Neuronal stem cell (in vitro differentiated cells): ENCODE data around the gene KHDC4.

Experiments
- DNase-seq: peaks from one replicate; pipeline ENCODE4 v3.0.0-alpha.2; 2013; ENCODE audit warnings: low spot score
- H2AFZ ChIP-seq: one replicate; pipeline ENCODE4 v1.6.1; 2013; ENCODE audit warnings: mild to moderate bottlenecking, low read length, inconsistent platforms
- H2AK5ac ChIP-seq: 2 replicates; pipeline ENCODE4 v1.6.1; 2013; ENCODE audit warnings: low read depth, mild to moderate bottlenecking, inconsistent platforms, low read length, moderate library complexity, mixed read lengths
- H2BK120ac ChIP-seq: 2 replicates; pipeline ENCODE4 v1.6.1; 2013; ENCODE audit warnings: low read depth, mild to moderate bottlenecking, inconsistent platforms, low read length, moderate library complexity, mixed read lengths
- H2BK12ac ChIP-seq: one replicate; pipeline ENCODE4 v1.6.1; 2013; ENCODE audit warnings: low read length, inconsistent platforms
- H2BK15ac ChIP-seq: 2 replicates; pipeline ENCODE4 v1.6.1; 2013; ENCODE audit warnings: mild to moderate bottlenecking, low read length, inconsistent platforms, mixed read lengths
- H2BK5ac ChIP-seq: one replicate; pipeline ENCODE4 v1.6.1; 2013; ENCODE audit warnings: inconsistent platforms, mild to moderate bottlenecking, low read length, moderate library complexity
- H3K14ac ChIP-seq: one replicate; pipeline ENCODE4 v1.6.1; 2013; ENCODE audit warnings: low read length, inconsistent platforms
- H3K18ac ChIP-seq: 2 replicates; pipeline ENCODE4 v1.6.1; 2013; ENCODE audit warnings: low read length, inconsistent platforms
- H3K23ac ChIP-seq: 2 replicates; pipeline ENCODE4 v1.6.1; 2013; ENCODE audit warnings: low read depth, mild to moderate bottlenecking, mixed read lengths, low read length, inconsistent platforms; ENCODE audit not compliant: poor library complexity
- H3K27ac ChIP-seq: replicated peaks from 3 replicates; pipeline ENCODE4 v1.5.1; 2013; ENCODE audit warnings: low read length, inconsistent platforms
- H3K27me3 ChIP-seq, 3 experiments: 2 replicates each; pipeline ENCODE4 v1.6.1; 2013; ENCODE audit warnings: low read length in 3 of 3, mild to moderate bottlenecking in 2 of 3, inconsistent platforms in 1 of 3, low read depth in 1 of 3, mixed read lengths in 1 of 3, moderate library complexity in 1 of 3; ENCODE audit not compliant: control insufficient read depth in 3 of 3, insufficient read depth in 3 of 3
- H3K36me3 ChIP-seq, 2 donors: replicated peaks in 1 of 2; 2 replicates each; pipeline ENCODE4 v1.6.1; 2013; ENCODE audit warnings: low read length in 2 of 2; ENCODE audit not compliant: control insufficient read depth in 2 of 2, insufficient read depth in 2 of 2
- H3K4ac ChIP-seq: 2 replicates; pipeline ENCODE4 v1.6.1; 2013; ENCODE audit warnings: inconsistent platforms, mild to moderate bottlenecking, low read length, moderate library complexity
- H3K4me1 ChIP-seq, 2 donors: 1 replicate in 1 of 2; 2 replicates in 1 of 2; pipeline ENCODE4 v1.6.1; 2013; ENCODE audit warnings: low read length in 2 of 2, low read depth in 1 of 2; ENCODE audit not compliant: control insufficient read depth in 2 of 2, insufficient read depth in 1 of 2
- H3K4me2 ChIP-seq: one replicate; pipeline ENCODE4 v1.6.1; 2013; ENCODE audit warnings: mild to moderate bottlenecking, low read length, inconsistent platforms; ENCODE audit not compliant: insufficient read depth, poor library complexity, severe bottlenecking
- H3K4me3 ChIP-seq, 2 donors: 2 replicates each; pipeline ENCODE4 v1.5.1; 2013; ENCODE audit warnings: low read length in 2 of 2, mild to moderate bottlenecking in 2 of 2, inconsistent platforms in 1 of 2, moderate library complexity in 1 of 2
- H3K79me1 ChIP-seq: one replicate; pipeline ENCODE4 v1.6.1; 2013; ENCODE audit warnings: low read depth, mild to moderate bottlenecking, inconsistent platforms, low read length, moderate library complexity
- H3K9ac ChIP-seq: one replicate; pipeline ENCODE4 v1.6.1; 2013; ENCODE audit warnings: mild to moderate bottlenecking, low read depth, low read length, inconsistent platforms; ENCODE audit not compliant: poor library complexity
- H3K9me3 ChIP-seq, 2 donors: replicated peaks in 1 of 2; 2 replicates each; pipeline versions ENCODE3 to v1.6.1; 2013; ENCODE audit warnings: low read length in 2 of 2, mild to moderate bottlenecking in 2 of 2, inconsistent platforms in 1 of 2, low read depth in 1 of 2, mixed read lengths in 1 of 2, moderate library complexity in 1 of 2; ENCODE audit not compliant: control insufficient read depth in 2 of 2, insufficient read depth in 1 of 2
- H4K8ac ChIP-seq: one replicate; pipeline ENCODE4 v1.6.1; 2013; ENCODE audit warnings: low read depth, mild to moderate bottlenecking, inconsistent platforms, low read length, moderate library complexity
- H4K91ac ChIP-seq: one replicate; pipeline ENCODE4 v1.6.1; 2013; ENCODE audit warnings: low read length, low read depth, mild to moderate bottlenecking, inconsistent platforms; ENCODE audit not compliant: poor library complexity
- WGBS, 2 donors: extraction: QIAGEN DNeasy Blood & Tissue Kit; methylation state at CpG; one replicate each; pipeline ENCODE4 v1.1.7; 2013; ENCODE audit warnings: missing lambda C conversion rate in 2 of 2, mixed read lengths in 1 of 2; ENCODE audit not compliant: insufficient read length in 2 of 2, insufficient replicate concordance in 1 of 2; ENCODE audit errors: extremely low coverage in 2 of 2; 5-methylcytosine and 5-hydroxymethylcytosine counted together

The KHDC4 gene

GRCh38 chr1:155880251-155880650 lies 54.0 kb downstream of the KHDC4 start:
- H3K27me3 ChIP-seq, result no peaks in the 10 kb centered on the region
- no peak overlapping the region for H3K9ac ChIP-seq
- H3K36me3 ChIP-seq, result peaks cover 13 to 75% of the 10 kb centered on the region in 2 donors
- no peak overlapping the region for H2AK5ac ChIP-seq
- no peak overlapping the region for H3K4me2 ChIP-seq
- no CpG with 5 or more reads among the region's 2 CpGs for WGBS, 2 donors
- no peak overlapping the region for H3K23ac ChIP-seq
- H4K91ac ChIP-seq, result no peak overlapping the region
- no peak overlapping the region for H3K18ac ChIP-seq
- H2BK120ac ChIP-seq, result no peak overlapping the region
- no peak overlapping the region for H3K4ac ChIP-seq
- H3K4me1 ChIP-seq, result peaks cover 2 to 5% of the 10 kb centered on the region in 2 donors
- H2BK15ac ChIP-seq, result no peak overlapping the region
- no peak overlapping the region for H3K27ac ChIP-seq
- H3K79me1 ChIP-seq, result no peaks in the 10 kb centered on the region
- no peak overlapping the region for H2BK12ac ChIP-seq
- H3K9me3 ChIP-seq, result no peaks in the 10 kb centered on the region
- no peak overlapping the region for H4K8ac ChIP-seq
- H3K14ac ChIP-seq, result no peak overlapping the region
- H3K4me3 ChIP-seq, result no peak overlapping the region
- H2AFZ ChIP-seq, result no peak overlapping the region
- H2BK5ac ChIP-seq, result no peak overlapping the region
- no peak for DNase-seq

GRCh38 chr1:155877945-155878344 lies 56.3 kb downstream of the KHDC4 start:
- Histone ChIP-seq H2BK5ac (no peak overlapping the region), H3K27me3 (no peaks in the 10 kb centered on the region), H2AFZ (no peak overlapping the region), H3K4me2 (no peak overlapping the region), H3K23ac (no peak overlapping the region), H2AK5ac (no peak overlapping the region), H3K18ac (no peak overlapping the region), H3K27ac (no peak overlapping the region), H3K36me3 (peaks cover 10 to 65% of the 10 kb centered on the region in 2 donors), H2BK12ac (no peak overlapping the region), H4K91ac (no peak overlapping the region), H3K14ac (no peak overlapping the region), H2BK15ac (no peak overlapping the region), H4K8ac (no peak overlapping the region), H3K9ac (no peak overlapping the region), H2BK120ac (no peak overlapping the region), H3K4me3 (no peak overlapping the region), H3K4ac (no peak overlapping the region), H3K4me1 (no peaks in the 10 kb centered on the region), H3K9me3 (no peaks in the 10 kb centered on the region), H3K79me1 (no peaks in the 10 kb centered on the region)
- no CpG with 5 or more reads among the region's 2 CpGs for WGBS, 2 donors
- DNase-seq, result no peak

- Histone ChIP-seq H3K4ac (no peak overlapping the region), H2BK15ac (no peak overlapping the region), H2BK120ac (no peak overlapping the region), H2AK5ac (no peak overlapping the region), H2BK12ac (no peak overlapping the region), H3K27ac (no peak overlapping the region), H3K4me3 (no peak overlapping the region), H3K18ac (no peak overlapping the region), H3K9ac (no peak overlapping the region), H2BK5ac (no peak overlapping the region), H3K14ac (no peak overlapping the region), H3K9me3 (no peaks in the 10 kb centered on the region), H4K91ac (no peak overlapping the region), H3K4me2 (no peak overlapping the region), H3K79me1 (no peaks in the 10 kb centered on the region), H4K8ac (no peak overlapping the region), H3K23ac (no peak overlapping the region), H3K4me1 (peaks cover 0 to 11% of the 10 kb centered on the region in 2 donors), H3K36me3 (peaks cover 8 to 61% of the 10 kb centered on the region in 2 donors), H3K27me3 (no peaks in the 10 kb centered on the region), H2AFZ (no peak overlapping the region)
- DNase-seq, result no peak
- no CpG with 5 or more reads among the region's 9 CpGs for WGBS, 2 donors
These were observed 60.4 kb downstream of the KHDC4 start for GRCh38 chr1:155873860-155874259.

- H4K91ac ChIP-seq, result no peak overlapping the region
- no peak overlapping the region for H3K4me2 ChIP-seq
- no peak overlapping the region for H2BK120ac ChIP-seq
- H3K4me1 ChIP-seq, result peaks cover 0 to 11% of the 10 kb centered on the region in 2 donors
- peaks cover 2% of the 10 kb centered on the region for H3K79me1 ChIP-seq
- H2AFZ ChIP-seq, result no peak overlapping the region
- H3K9ac ChIP-seq, result no peak overlapping the region
- no CpG with 5 or more reads among the region's 5 CpGs for WGBS, 2 donors
- H2BK5ac ChIP-seq, result no peak overlapping the region
- H4K8ac ChIP-seq, result no peak overlapping the region
- peak overlapping the region; percentile 59 for H3K18ac ChIP-seq
- peak overlapping the region; percentile 52 for H3K27ac ChIP-seq
- H2BK12ac ChIP-seq, result no peak overlapping the region
- H2AK5ac ChIP-seq, result no peak overlapping the region
- H3K4me3 ChIP-seq, result no peak overlapping the region
- no peaks in the 10 kb centered on the region for H3K27me3 ChIP-seq
- DNase-seq, result no peak
- H3K9me3 ChIP-seq, result no peaks in the 10 kb centered on the region
- peaks cover 13 to 68% of the 10 kb centered on the region in 2 donors for H3K36me3 ChIP-seq
- no peak overlapping the region for H3K14ac ChIP-seq
- H3K23ac ChIP-seq, result no peak overlapping the region
- H2BK15ac ChIP-seq, result no peak overlapping the region
- H3K4ac ChIP-seq, result no peak overlapping the region
These were observed 61.7 kb downstream of the KHDC4 start for GRCh38 chr1:155872527-155872926.
